Measurements from ENCODE around the gene ZNF689. TPM values are rescaled to one million over a fixed set of nuclear protein-coding genes. Genes with fewer than 3 reads are reported as not detected.

ZNF689 gene
- total and polyA plus RNA-seq, 2 of the 13 experiments (the other 11 are each of a cell fraction or from before 2014, with no cell fraction given), result 9.7 to 19.5 TPM

- TF ChIP-seq CREM (IDR thresholded peaks at IDR 0.05) (peak; percentile 90), CREM (CRISPR knock-in tag; IDR thresholded peaks at IDR 0.05) (no peak), SIN3A (IDR thresholded peaks at IDR 0.05; ENCODE audit: borderline replicate concordance, low read depth, low read length) (peak; percentile 83; the same call in 1 of the 2 replicates), SRY (CRISPR knock-in tag; IDR thresholded peaks at IDR 0.05) (peak; percentile 95), MAZ (IDR thresholded peaks at IDR 0.05; ENCODE audit: borderline replicate concordance, low read depth, low read length) (0 out of 2 replicates have a peak, but pooled peaks have one; percentile 36), MAZ (CRISPR knock-in tag; IDR thresholded peaks at IDR 0.05; ENCODE audit: low read depth) (peak; percentile 69), THAP11 (CRISPR knock-in tag; IDR thresholded peaks at IDR 0.05) (peak; percentile 91), ZBTB7A (CRISPR knock-in tag; IDR thresholded peaks at IDR 0.05) (peak; percentile 58; the same call in 1 of the 2 replicates), DBP (CRISPR knock-in tag; IDR thresholded peaks at IDR 0.05; ENCODE audit: not compliant biosample characterization) (peak; percentile 30), BORCS8-MEF2B (CRISPR knock-in tag; IDR thresholded peaks at IDR 0.05) (no peak; the same call in none of the 2 replicates), NCOR1 (IDR thresholded peaks at IDR 0.05; ENCODE audit: borderline replicate concordance, low read length) (peak; percentile 79), PRPF4 (IDR thresholded peaks at IDR 0.05; ENCODE audit: low read depth, low read length, poor library complexity, severe bottlenecking) (no peak), MYPOP (CRISPR knock-in tag; IDR thresholded peaks at IDR 0.05) (peak; percentile 81), ZNF296 (CRISPR knock-in tag; conservative IDR thresholded peaks at IDR 0.05) (no peak), ZBTB3 (CRISPR knock-in tag; IDR thresholded peaks at IDR 0.05; ENCODE audit: borderline replicate concordance, low read depth) (no peak; the same call in 1 of the 2 replicates), POLR2AphosphoS2 (IDR thresholded peaks at IDR 0.05; ENCODE audit: low read depth, low read length) (no peak), SP1 (IDR thresholded peaks at IDR 0.05) (no peak), SP1 (CRISPR knock-in tag; IDR thresholded peaks at IDR 0.05) (peak; percentile 50; the same call in 1 of the 2 replicates), GPN1 (CRISPR knock-in tag; IDR thresholded peaks at IDR 0.05; ENCODE audit: borderline replicate concordance) (no peak), LBX2 (CRISPR knock-in tag; IDR thresholded peaks at IDR 0.05; ENCODE audit: borderline replicate concordance) (no peak), ZNF232 (CRISPR knock-in tag; IDR thresholded peaks at IDR 0.05; ENCODE audit: borderline replicate concordance) (peak; percentile 40), ZNF124 (CRISPR knock-in tag; IDR thresholded peaks at IDR 0.05) (peak; percentile 76), PHF5A (CRISPR knock-in tag; IDR thresholded peaks at IDR 0.05; ENCODE audit: low read depth, unreplicated experiment) (no peak)
- TF ChIP-seq, protein P1, sequence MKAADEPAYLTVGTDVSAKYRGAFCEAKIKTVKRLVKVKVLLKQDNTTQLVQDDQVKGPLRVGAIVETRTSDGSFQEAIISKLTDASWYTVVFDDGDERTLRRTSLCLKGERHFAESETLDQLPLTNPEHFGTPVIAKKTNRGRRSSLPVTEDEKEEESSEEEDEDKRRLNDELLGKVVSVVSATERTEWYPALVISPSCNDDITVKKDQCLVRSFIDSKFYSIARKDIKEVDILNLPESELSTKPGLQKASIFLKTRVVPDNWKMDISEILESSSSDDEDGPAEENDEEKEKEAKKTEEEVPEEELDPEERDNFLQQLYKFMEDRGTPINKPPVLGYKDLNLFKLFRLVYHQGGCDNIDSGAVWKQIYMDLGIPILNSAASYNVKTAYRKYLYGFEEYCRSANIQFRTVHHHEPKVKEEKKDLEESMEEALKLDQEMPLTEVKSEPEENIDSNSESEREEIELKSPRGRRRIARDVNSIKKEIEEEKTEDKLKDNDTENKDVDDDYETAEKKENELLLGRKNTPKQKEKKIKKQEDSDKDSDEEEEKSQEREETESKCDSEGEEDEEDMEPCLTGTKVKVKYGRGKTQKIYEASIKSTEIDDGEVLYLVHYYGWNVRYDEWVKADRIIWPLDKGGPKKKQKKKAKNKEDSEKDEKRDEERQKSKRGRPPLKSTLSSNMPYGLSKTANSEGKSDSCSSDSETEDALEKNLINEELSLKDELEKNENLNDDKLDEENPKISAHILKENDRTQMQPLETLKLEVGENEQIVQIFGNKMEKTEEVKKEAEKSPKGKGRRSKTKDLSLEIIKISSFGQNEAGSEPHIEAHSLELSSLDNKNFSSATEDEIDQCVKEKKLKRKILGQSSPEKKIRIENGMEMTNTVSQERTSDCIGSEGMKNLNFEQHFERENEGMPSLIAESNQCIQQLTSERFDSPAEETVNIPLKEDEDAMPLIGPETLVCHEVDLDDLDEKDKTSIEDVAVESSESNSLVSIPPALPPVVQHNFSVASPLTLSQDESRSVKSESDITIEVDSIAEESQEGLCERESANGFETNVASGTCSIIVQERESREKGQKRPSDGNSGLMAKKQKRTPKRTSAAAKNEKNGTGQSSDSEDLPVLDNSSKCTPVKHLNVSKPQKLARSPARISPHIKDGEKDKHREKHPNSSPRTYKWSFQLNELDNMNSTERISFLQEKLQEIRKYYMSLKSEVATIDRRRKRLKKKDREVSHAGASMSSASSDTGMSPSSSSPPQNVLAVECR (CRISPR knock-in tag; IDR thresholded peaks at IDR 0.05; ENCODE audit: borderline replicate concordance), result peak; percentile 95
Observed at GRCh38 chr16:30557957-30558788, 52.0 kb downstream of the ZNF689 start, which contains the start of gene ZNF764 (continued).

Data from HepG2 (cell line).